ENCODE data around the gene CAMSAP1.

The CAMSAP1 gene

GRCh38 chr9:135787776-135788575 lies 119.4 kb downstream of the CAMSAP1 start:
- DNase-seq: no peak

- no peak for DNase-seq
Observed at GRCh38 chr9:135787317-135787716, 120.0 kb downstream of the CAMSAP1 start.

- DNase-seq: no peak
Observed at GRCh38 chr9:135786146-135786690, 121.1 kb downstream of the CAMSAP1 start.

GRCh38 chr9:135785013-135785575 lies 122.3 kb downstream of the CAMSAP1 start:
- DNase-seq: no peak

GRCh38 chr9:135783540-135784245 lies 123.7 kb downstream of the CAMSAP1 start:
- DNase-seq: no peak

- no peak for DNase-seq
Observed at GRCh38 chr9:135782946-135783345, 124.4 kb downstream of the CAMSAP1 start.

- DNase-seq: no peak
Observed at GRCh38 chr9:135780626-135781025, 126.7 kb downstream of the CAMSAP1 start.

GRCh38 chr9:135780086-135780485 lies 127.3 kb downstream of the CAMSAP1 start:
- no peak for DNase-seq

- no peak for DNase-seq
Observed at GRCh38 chr9:135779571-135779970, 127.8 kb downstream of the CAMSAP1 start.

- DNase-seq: no peak
Observed at GRCh38 chr9:135778421-135778820, 128.9 kb downstream of the CAMSAP1 start.

GRCh38 chr9:135777623-135778177 lies 129.6 kb downstream of the CAMSAP1 start:
- DNase-seq: no peak

- DNase-seq: no peak
Observed at GRCh38 chr9:135776893-135777622, 130.3 kb downstream of the CAMSAP1 start.

GRCh38 chr9:135775911-135776310 lies 131.4 kb downstream of the CAMSAP1 start:
- no peak for DNase-seq

GRCh38 chr9:135774794-135775525 lies 132.4 kb downstream of the CAMSAP1 start:
- no peak for DNase-seq

- DNase-seq: no peak
Observed at GRCh38 chr9:135774239-135774747, 133.1 kb downstream of the CAMSAP1 start.

- no peak for DNase-seq
Observed at GRCh38 chr9:135773530-135774238, 133.7 kb downstream of the CAMSAP1 start.

- DNase-seq: no peak
Observed at GRCh38 chr9:135772702-135773493, 134.4 kb downstream of the CAMSAP1 start.

- no peak for DNase-seq
Observed at GRCh38 chr9:135772056-135772646, 135.2 kb downstream of the CAMSAP1 start.

- DNase-seq: no peak
Observed at GRCh38 chr9:135771401-135772051, 135.8 kb downstream of the CAMSAP1 start.

All from SHP77 treated with DMSO at 0.1 percent for 48 hours (cell line).